HAP-1 (cell line): ENCODE results near the gene C3AR1.
A peak's percentile ranks its signal among the peaks of the same experiment; 100 is the strongest.
"Not testable (repeated sequence)": the region's sequence is repeated elsewhere in the genome, so short reads cannot be mapped to it uniquely, and the experiment has no call there.

Experiments
- DNase-seq, 2 experiments: peaks; one replicate each; pipeline ENCODE4 v3.0.0-alpha.2; 2016 to 2020; ENCODE audit warnings: low spot score in 2 of 2
- H3K27me3 ChIP-seq: fragments of 250-450 bp; sonication (Bioruptor Pico); 2 replicates; pipeline ENCODE4 v1.5.1; 2020; ENCODE audit warnings: low read depth, mild to moderate bottlenecking, moderate library complexity
- H3K36me3 ChIP-seq: fragments of 250-450 bp; sonication (Bioruptor Pico); replicated peaks from 2 replicates; pipeline ENCODE4 v1.5.1; 2020; ENCODE audit warnings: mild to moderate bottlenecking
- H3K4me1 ChIP-seq: fragments of 250-450 bp; sonication (Bioruptor Pico); 2 replicates; pipeline ENCODE4 v1.5.1; 2020; ENCODE audit warnings: mild to moderate bottlenecking
- H3K4me3 ChIP-seq: fragments of 250-450 bp; sonication (Bioruptor Pico); 2 replicates; pipeline ENCODE4 v1.5.1; 2020; ENCODE audit warnings: mild to moderate bottlenecking, moderate library complexity
- H3K9me3 ChIP-seq: fragments of 250-450 bp; sonication (Bioruptor Pico); 2 replicates; pipeline ENCODE4 v1.5.1; 2020; ENCODE audit warnings: mild to moderate bottlenecking, moderate library complexity
- in situ Hi-C: fragments of 300-500 bp; cut with MboI; formaldehyde crosslinking; loops from 3 replicates; pipeline ENCODE4 v1.14.3; 2020; ENCODE audit warnings: low sequenced_read_pairs, inconsistent platforms, mixed read lengths

The C3AR1 gene

GRCh38 chr12:8065991-8066594 lies at the start of gene C3AR1:
TSS of gene C3AR1 (minus strand) at chr12:8066359. CDS start at chr12:8060185, 6,174 bp downstream.
- in situ Hi-C loops, result no loop called here
- DNase-seq, result no peak
- Histone ChIP-seq H3K36me3 (no peaks in the 10 kb centered on the region), H3K4me1 (no peaks in the 10 kb centered on the region), H3K27me3 (no peaks in the 10 kb centered on the region), H3K9me3 (no peaks in the 10 kb centered on the region), H3K4me3 (no peak within 1 kb of the TSS)

GRCh38 chr12:8113117-8113516 lies 47.0 kb upstream of the C3AR1 start:
- H3K27me3 ChIP-seq, H3K36me3 ChIP-seq, H3K4me1 ChIP-seq, DNase-seq, H3K4me3 ChIP-seq, H3K9me3 ChIP-seq: not testable (repeated sequence)
- in situ Hi-C loops, result loop anchor here (10.0 kb wide), 1 partner anchor 122 kb away; no protein-coding TSS in a partner anchor

- peak; percentile 59 to 85 for DNase-seq
- peaks cover 3% of the 10 kb centered on the region; the same call in 1 of the 2 replicates for H3K9me3 ChIP-seq
- in situ Hi-C loops, result no loop called here
These were observed 42.7 kb upstream of the C3AR1 start for GRCh38 chr12:8108808-8109398.

GRCh38 chr12:8099235-8099634 lies 33.1 kb upstream of the C3AR1 start:
- Histone ChIP-seq H3K4me1 (no peaks in the 10 kb centered on the region), H3K36me3 (peaks cover 22% of the 10 kb centered on the region), H3K27me3 (no peaks in the 10 kb centered on the region; the same call in 1 of the 2 replicates), H3K9me3 (no peaks in the 10 kb centered on the region), H3K4me3 (no peak overlapping the region)
- DNase-seq, result no peak
- in situ Hi-C loops, result no loop called here

More at GRCh38 chr12:8108808-8109398, 42.7 kb upstream of the C3AR1 start:
- no peaks in the 10 kb centered on the region; the same call in 1 of the 2 replicates for H3K4me1 ChIP-seq
- no peaks in the 10 kb centered on the region for H3K36me3 ChIP-seq
- H3K27me3 ChIP-seq, result no peaks in the 10 kb centered on the region
- H3K4me3 ChIP-seq, result no peak overlapping the region

GRCh38 chr12:8096281-8096915 lies 30.2 kb upstream of the C3AR1 start:
- Histone ChIP-seq H3K4me1 (no peaks in the 10 kb centered on the region), H3K9me3 (no peaks in the 10 kb centered on the region), H3K36me3 (peaks cover 48% of the 10 kb centered on the region), H3K4me3 (no peak overlapping the region), H3K27me3 (no peaks in the 10 kb centered on the region; the same call in 1 of the 2 replicates)
- in situ Hi-C loops, result no loop called here
- no peak for DNase-seq

- H3K9me3 ChIP-seq, result no peaks in the 10 kb centered on the region
- no peaks in the 10 kb centered on the region for H3K4me1 ChIP-seq
- no peak for DNase-seq
- H3K27me3 ChIP-seq, result no peaks in the 10 kb centered on the region
- peaks cover 63% of the 10 kb centered on the region for H3K36me3 ChIP-seq
- in situ Hi-C loops, result no loop called here
- no peak overlapping the region for H3K4me3 ChIP-seq
These were observed 27.1 kb upstream of the C3AR1 start for GRCh38 chr12:8093291-8093690.

- Histone ChIP-seq H3K4me1 (peaks cover 1% of the 10 kb centered on the region), H3K36me3 (peaks cover 50% of the 10 kb centered on the region)
- in situ Hi-C loops, result no loop called here
These were observed 23.6 kb upstream of the C3AR1 start for GRCh38 chr12:8089716-8090115.

GRCh38 chr12:8089277-8089676 lies 23.1 kb upstream of the C3AR1 start:
- H3K36me3 ChIP-seq, result peaks cover 45% of the 10 kb centered on the region
- H3K27me3 ChIP-seq, H3K4me3 ChIP-seq, in situ Hi-C loops, H3K9me3 ChIP-seq, H3K4me1 ChIP-seq, DNase-seq: not testable (repeated sequence)

More at GRCh38 chr12:8089716-8090115, 23.6 kb upstream of the C3AR1 start:
- no peak for DNase-seq
- no peak overlapping the region for H3K4me3 ChIP-seq
- no peaks in the 10 kb centered on the region for H3K27me3 ChIP-seq
- H3K9me3 ChIP-seq, result no peaks in the 10 kb centered on the region

- in situ Hi-C loops, result no loop called here
- Histone ChIP-seq H3K4me3 (no peak overlapping the region), H3K9me3 (no peaks in the 10 kb centered on the region), H3K36me3 (peaks cover 39% of the 10 kb centered on the region), H3K4me1 (peaks cover 9% of the 10 kb centered on the region), H3K27me3 (no peaks in the 10 kb centered on the region)
- DNase-seq, result no peak
These were observed 22.4 kb upstream of the C3AR1 start for GRCh38 chr12:8088574-8088973.

- H3K4me1 ChIP-seq, result peaks cover 13% of the 10 kb centered on the region
- no peaks in the 10 kb centered on the region for H3K27me3 ChIP-seq
- no peaks in the 10 kb centered on the region for H3K9me3 ChIP-seq
- H3K4me3 ChIP-seq, result no peak overlapping the region
- peaks cover 30% of the 10 kb centered on the region for H3K36me3 ChIP-seq
- in situ Hi-C loops, result no loop called here
- DNase-seq, result no peak
These were observed 21.5 kb upstream of the C3AR1 start for GRCh38 chr12:8087666-8088065.

- peak; percentile 32 to 33 for DNase-seq
- H3K4me3 ChIP-seq, H3K9me3 ChIP-seq, H3K27me3 ChIP-seq, in situ Hi-C loops, H3K36me3 ChIP-seq: not testable (repeated sequence)
- peaks cover 15% of the 10 kb centered on the region for H3K4me1 ChIP-seq
These were observed 18.2 kb upstream of the C3AR1 start for GRCh38 chr12:8084351-8084750.

GRCh38 chr12:8082808-8083100 lies 16.6 kb upstream of the C3AR1 start:
- Histone ChIP-seq H3K4me1 (peaks cover 15% of the 10 kb centered on the region), H3K9me3 (no peaks in the 10 kb centered on the region), H3K27me3 (no peaks in the 10 kb centered on the region), H3K4me3 (peak overlapping the region; percentile 84), H3K36me3 (peaks cover 4% of the 10 kb centered on the region; the same call in 1 of the 2 replicates)
- in situ Hi-C loops, result no loop called here
- no peak for DNase-seq

GRCh38 chr12:8081251-8081920 lies 15.2 kb upstream of the C3AR1 start:
- in situ Hi-C loops, result no loop called here
- no peak for DNase-seq
- peaks cover 19% of the 10 kb centered on the region for H3K4me1 ChIP-seq

GRCh38 chr12:8080120-8080519 lies 14.0 kb upstream of the C3AR1 start:
- H3K4me3 ChIP-seq, result no peak overlapping the region
- peaks cover 19% of the 10 kb centered on the region for H3K4me1 ChIP-seq
- no peaks in the 10 kb centered on the region; the same call in 1 of the 2 replicates for H3K36me3 ChIP-seq
- H3K9me3 ChIP-seq, result no peaks in the 10 kb centered on the region
- no peak for DNase-seq
- in situ Hi-C loops, result no loop called here
- H3K27me3 ChIP-seq, result no peaks in the 10 kb centered on the region

More at GRCh38 chr12:8081251-8081920, 15.2 kb upstream of the C3AR1 start:
- Histone ChIP-seq H3K9me3 (no peaks in the 10 kb centered on the region), H3K4me3 (peak overlapping the region; percentile 84), H3K27me3 (no peaks in the 10 kb centered on the region), H3K36me3 (peaks cover 4% of the 10 kb centered on the region; the same call in 1 of the 2 replicates)
